Tibial nerve (tissue), 4 donors: Measurements from ENCODE around the gene BEAN1.

Experiments used
- EP300 ChIP-seq, 2 donors: sonication (generic); formaldehyde crosslinking; IDR thresholded peaks; one replicate each; pipeline ENCODE4 v1.6.1; 2017; ENCODE audit warnings: antibody characterized with exemption in 2 of 2, mild to moderate bottlenecking in 1 of 2
- POLR2A ChIP-seq, 2 donors: fragments of 450-650 bp; IDR thresholded peaks; one replicate each; pipeline ENCODE4 v1.6.1; 2017; ENCODE audit warnings: antibody characterized with exemption in 2 of 2, mild to moderate bottlenecking in 2 of 2, moderate library complexity in 2 of 2
- TF ChIP-seq, protein P1 (sequence below), 5 experiments: fragments of 200-600 bp in 3 of 5; fragments of 450-650 bp in 2 of 5; sonication (generic) in 3 of 5; IDR thresholded peaks; one replicate each; pipeline ENCODE4 v1.5.1; 2016 to 2019; ENCODE audit warnings: antibody characterized with exemption in 5 of 5, mild to moderate bottlenecking in 3 of 5, moderate library complexity in 2 of 5

DNA sequence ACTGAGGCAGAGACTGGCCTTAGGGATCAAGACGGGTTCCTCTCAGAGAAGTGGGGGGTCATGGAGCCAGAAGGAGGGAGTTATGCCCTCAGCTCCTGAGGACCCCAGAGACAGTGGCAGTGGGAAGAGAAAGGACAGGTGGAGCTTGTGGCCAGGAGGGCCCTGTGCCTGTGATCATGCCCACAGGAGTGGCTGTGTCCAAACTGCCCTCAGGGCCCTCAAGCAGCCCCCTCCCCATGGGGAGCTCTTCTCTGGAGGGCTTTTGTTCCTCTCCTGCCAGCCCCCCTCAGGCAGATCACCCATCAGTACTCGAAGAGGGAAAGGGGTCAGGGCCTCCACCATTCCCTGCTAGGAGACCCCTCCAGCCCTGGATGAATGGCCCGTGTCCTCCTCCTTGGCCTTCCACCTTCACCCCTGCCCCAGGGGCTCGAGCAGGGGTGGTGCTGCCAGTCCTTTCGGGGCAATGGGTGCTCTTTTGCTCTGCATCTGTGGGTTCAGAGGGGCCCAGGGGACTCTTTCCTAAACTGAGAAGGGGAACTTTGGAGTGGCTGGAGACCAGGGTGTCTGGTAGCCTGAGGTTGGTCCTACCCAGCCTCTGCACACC, 52.7 kb downstream of the BEAN1 start:
- TF ChIP-seq, protein P1, sequence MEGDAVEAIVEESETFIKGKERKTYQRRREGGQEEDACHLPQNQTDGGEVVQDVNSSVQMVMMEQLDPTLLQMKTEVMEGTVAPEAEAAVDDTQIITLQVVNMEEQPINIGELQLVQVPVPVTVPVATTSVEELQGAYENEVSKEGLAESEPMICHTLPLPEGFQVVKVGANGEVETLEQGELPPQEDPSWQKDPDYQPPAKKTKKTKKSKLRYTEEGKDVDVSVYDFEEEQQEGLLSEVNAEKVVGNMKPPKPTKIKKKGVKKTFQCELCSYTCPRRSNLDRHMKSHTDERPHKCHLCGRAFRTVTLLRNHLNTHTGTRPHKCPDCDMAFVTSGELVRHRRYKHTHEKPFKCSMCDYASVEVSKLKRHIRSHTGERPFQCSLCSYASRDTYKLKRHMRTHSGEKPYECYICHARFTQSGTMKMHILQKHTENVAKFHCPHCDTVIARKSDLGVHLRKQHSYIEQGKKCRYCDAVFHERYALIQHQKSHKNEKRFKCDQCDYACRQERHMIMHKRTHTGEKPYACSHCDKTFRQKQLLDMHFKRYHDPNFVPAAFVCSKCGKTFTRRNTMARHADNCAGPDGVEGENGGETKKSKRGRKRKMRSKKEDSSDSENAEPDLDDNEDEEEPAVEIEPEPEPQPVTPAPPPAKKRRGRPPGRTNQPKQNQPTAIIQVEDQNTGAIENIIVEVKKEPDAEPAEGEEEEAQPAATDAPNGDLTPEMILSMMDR (IDR thresholded peaks at IDR 0.05) = no peak
- TF ChIP-seq POLR2A (IDR thresholded peaks at IDR 0.05) (no peak), EP300 (IDR thresholded peaks at IDR 0.05) (no peak)
